Panc1 (cell line): ENCODE data around the gene PEAK3. TPM values are rescaled to one million over a fixed set of nuclear protein-coding genes. Genes with fewer than 3 reads are reported as not detected.

Experiments used
- ATAC-seq: fragments of 200-7000 bp; cut with Tn5 transposase; 2 replicates; pipeline ENCODE4 v1.9.1; 2020; ENCODE audit warnings: mild to moderate bottlenecking, moderate library complexity
- BruUV-seq: library from RNA; stranded (reverse); fragments of 400-500 nt; replicated peaks from 2 replicates; lab custom pipeline; 2021; lab: Mats Ljungman, UMichigan
- CTCF ChIA-PET: fragments of 300-600 bp; sonication (Branson Sonifier 250); formaldehyde crosslinking; loops from one replicate; lab custom pipeline; 2022; ENCODE audit warnings: antibody characterized with exemption; lab: Charles Lee
- POLR2A ChIA-PET: fragments of 300-600 bp; sonication (Branson Sonifier 250); formaldehyde crosslinking; loops from one replicate; lab custom pipeline; 2022; ENCODE audit warnings: antibody characterized with exemption; lab: Charles Lee
- DNase-seq: peaks from one replicate; pipeline ENCODE4 v3.0.0-alpha.2; 2010; ENCODE audit warnings: low read depth, low spot score
- H3K27ac ChIP-seq: 2 replicates; pipeline ENCODE4 v1.5.1; 2011; ENCODE audit warnings: mild to moderate bottlenecking, low read length, inconsistent platforms
- H3K27me3 ChIP-seq: fragments of 200-500 bp; sonication (Bioruptor generic); 2 replicates; pipeline ENCODE4 v1.6.0; 2014; ENCODE audit warnings: low read length, inconsistent platforms; ENCODE audit not compliant: control insufficient read depth, insufficient read depth
- H3K36me3 ChIP-seq: fragments of 200-500 bp; sonication (Bioruptor generic); 2 replicates; pipeline ENCODE4 v1.5.1; 2014; ENCODE audit warnings: inconsistent platforms, mild to moderate bottlenecking, low read length, moderate library complexity; ENCODE audit not compliant: control insufficient read depth, insufficient read depth
- H3K4me1 ChIP-seq: 2 replicates; pipeline ENCODE4 v1.5.1; 2011; ENCODE audit warnings: inconsistent platforms, mild to moderate bottlenecking, low read length, moderate library complexity; ENCODE audit not compliant: control insufficient read depth, insufficient read depth
- H3K4me3 ChIP-seq, 2 experiments: 2 replicates each; pipeline ENCODE4 v1.5.1; 2011 to 2012; ENCODE audit warnings: low read depth in 2 of 2, low read length in 2 of 2, mild to moderate bottlenecking in 2 of 2, inconsistent platforms in 1 of 2, moderate library complexity in 1 of 2
- H3K9me3 ChIP-seq: fragments of 200-500 bp; sonication (Bioruptor generic); 2 replicates; pipeline ENCODE4 v1.5.1; 2014; ENCODE audit warnings: low read depth, mild to moderate bottlenecking, inconsistent platforms, low read length, moderate library complexity; ENCODE audit not compliant: control insufficient read depth, insufficient read depth
- POLR2AphosphoS5 ChIP-seq: IDR thresholded peaks from 2 replicates; pipeline ENCODE4 v1.6.1; 2012; ENCODE audit warnings: mild to moderate bottlenecking, low read depth, low read length, moderate library complexity
- REST ChIP-seq, 2 experiments: IDR thresholded peaks; 2 replicates each; pipeline ENCODE4 v1.6.1; 2011 to 2012; ENCODE audit warnings: low read depth in 2 of 2, control low read depth in 1 of 2, low read length in 1 of 2, mild to moderate bottlenecking in 1 of 2, moderate library complexity in 1 of 2; ENCODE audit not compliant: insufficient read depth in 1 of 2
- SIN3A ChIP-seq: IDR thresholded peaks from 2 replicates; pipeline ENCODE4 v1.6.1; 2012; ENCODE audit warnings: low read depth, mild to moderate bottlenecking, low read length, moderate library complexity, borderline replicate concordance; ENCODE audit not compliant: insufficient read depth
- TCF7L2 ChIP-seq: IDR thresholded peaks from 2 replicates; pipeline ENCODE4 v1.6.1; 2011; ENCODE audit warnings: mild to moderate bottlenecking, low read depth, low read length, inconsistent platforms
- in situ Hi-C: cut with HindIII; loops from 2 replicates; pipeline ENCODE4 v1.10.0; 2016; ENCODE audit warnings: low sequenced_read_pairs, low pct_unique_long_range_greater_than_20kb
- intact Hi-C: fragments of 100-400 bp; cut with micrococcal nuclease; formaldehyde crosslinking; loops from one replicate; pipeline ENCODE4 v1.10.0; 2022; ENCODE audit not compliant: unreplicated experiment
- total RNA-seq: library from RNA; stranded (reverse); gene quantifications from one replicate; pipeline ENCODE4 v1.2.1, GENCODE V29; 2021; ENCODE audit not compliant: unreplicated experiment
- TF ChIP-seq, protein P1 (sequence below): fragments of 450-650 bp; IDR thresholded peaks from 2 replicates; pipeline ENCODE4 v1.5.1; 2017; ENCODE audit warnings: mild to moderate bottlenecking

The PEAK3 gene
- total RNA-seq, 1 experiment from 2014 or later = not detected

GRCh38 chr19:2325281-2326046, 43.5 kb upstream of the PEAK3 start:
- in situ Hi-C loops (no loop called here), intact Hi-C loops (no loop called here)
- Histone ChIP-seq H3K27ac (no peak overlapping the region), H3K9me3 (no peaks in the 10 kb centered on the region), H3K36me3 (peaks cover 3% of the 10 kb centered on the region; the same call in 1 of the 2 replicates), H3K4me3 (no peak overlapping the region), H3K4me1 (peaks cover 3% of the 10 kb centered on the region; the same call in 1 of the 2 replicates), H3K27me3 (no peaks in the 10 kb centered on the region)
- DNase-seq = no peak
- no peak for TF ChIP-seq TCF7L2
- TF ChIP-seq POLR2AphosphoS5 = no peak
- TF ChIP-seq REST (IDR thresholded peaks at IDR 0.05; ENCODE audit: insufficient read depth in 1 of 2, low read depth in 2 of 2, low read length in 1 of 2) = no peak
- TF ChIP-seq SIN3A = no peak
- TF ChIP-seq, protein P1, sequence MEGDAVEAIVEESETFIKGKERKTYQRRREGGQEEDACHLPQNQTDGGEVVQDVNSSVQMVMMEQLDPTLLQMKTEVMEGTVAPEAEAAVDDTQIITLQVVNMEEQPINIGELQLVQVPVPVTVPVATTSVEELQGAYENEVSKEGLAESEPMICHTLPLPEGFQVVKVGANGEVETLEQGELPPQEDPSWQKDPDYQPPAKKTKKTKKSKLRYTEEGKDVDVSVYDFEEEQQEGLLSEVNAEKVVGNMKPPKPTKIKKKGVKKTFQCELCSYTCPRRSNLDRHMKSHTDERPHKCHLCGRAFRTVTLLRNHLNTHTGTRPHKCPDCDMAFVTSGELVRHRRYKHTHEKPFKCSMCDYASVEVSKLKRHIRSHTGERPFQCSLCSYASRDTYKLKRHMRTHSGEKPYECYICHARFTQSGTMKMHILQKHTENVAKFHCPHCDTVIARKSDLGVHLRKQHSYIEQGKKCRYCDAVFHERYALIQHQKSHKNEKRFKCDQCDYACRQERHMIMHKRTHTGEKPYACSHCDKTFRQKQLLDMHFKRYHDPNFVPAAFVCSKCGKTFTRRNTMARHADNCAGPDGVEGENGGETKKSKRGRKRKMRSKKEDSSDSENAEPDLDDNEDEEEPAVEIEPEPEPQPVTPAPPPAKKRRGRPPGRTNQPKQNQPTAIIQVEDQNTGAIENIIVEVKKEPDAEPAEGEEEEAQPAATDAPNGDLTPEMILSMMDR = no peak
- ChIA-PET CTCF (no interaction called here), POLR2A (no interaction called here)
- ATAC-seq = no peak
- no TSS peak for BruUV-seq

GRCh38 chr19:2324220-2324948, 42.4 kb upstream of the PEAK3 start:
- Histone ChIP-seq H3K27ac (no peak overlapping the region), H3K36me3 (peaks cover 3% of the 10 kb centered on the region; the same call in 1 of the 2 replicates), H3K4me3 (no peak overlapping the region), H3K9me3 (no peaks in the 10 kb centered on the region), H3K4me1 (peaks cover 3% of the 10 kb centered on the region; the same call in 1 of the 2 replicates), H3K27me3 (no peaks in the 10 kb centered on the region)
- DNase-seq = no peak
- POLR2A ChIA-PET = no interaction called here
- CTCF ChIA-PET = no interaction called here
- intact Hi-C loops = no loop called here
- TF ChIP-seq REST (IDR thresholded peaks at IDR 0.05; ENCODE audit: insufficient read depth in 1 of 2, low read depth in 2 of 2, low read length in 1 of 2) = no peak
- no peak for TF ChIP-seq SIN3A
- TF ChIP-seq, protein P1 = no peak
- TF ChIP-seq POLR2AphosphoS5 = no peak
- TF ChIP-seq TCF7L2 = no peak
- BruUV-seq = no TSS peak
- in situ Hi-C loops = no loop called here
- ATAC-seq = no peak
